ENCODE results near the gene IL3.

Gene IL3

DNA sequence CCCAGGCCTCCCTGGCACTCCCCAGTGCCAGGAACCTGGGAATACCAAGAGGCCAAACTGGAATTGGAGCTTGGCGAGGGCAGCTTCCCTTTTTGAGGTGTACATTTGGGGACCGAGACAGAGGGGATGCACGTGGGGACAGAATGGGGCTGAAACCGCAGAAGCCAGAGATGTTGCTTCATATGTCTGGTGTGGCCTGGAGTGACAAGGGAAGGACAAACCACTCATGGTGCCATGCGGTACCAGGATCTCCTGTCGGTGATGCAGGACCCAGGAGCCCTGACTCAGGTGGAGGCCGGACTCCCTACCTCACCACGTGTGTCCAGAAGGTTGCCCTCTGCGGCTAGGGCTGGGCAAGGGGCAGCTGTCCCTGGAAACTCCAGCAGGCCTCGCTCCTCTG, 9.1 kb downstream of the IL3 start:
- TF ChIP-seq, protein P1, sequence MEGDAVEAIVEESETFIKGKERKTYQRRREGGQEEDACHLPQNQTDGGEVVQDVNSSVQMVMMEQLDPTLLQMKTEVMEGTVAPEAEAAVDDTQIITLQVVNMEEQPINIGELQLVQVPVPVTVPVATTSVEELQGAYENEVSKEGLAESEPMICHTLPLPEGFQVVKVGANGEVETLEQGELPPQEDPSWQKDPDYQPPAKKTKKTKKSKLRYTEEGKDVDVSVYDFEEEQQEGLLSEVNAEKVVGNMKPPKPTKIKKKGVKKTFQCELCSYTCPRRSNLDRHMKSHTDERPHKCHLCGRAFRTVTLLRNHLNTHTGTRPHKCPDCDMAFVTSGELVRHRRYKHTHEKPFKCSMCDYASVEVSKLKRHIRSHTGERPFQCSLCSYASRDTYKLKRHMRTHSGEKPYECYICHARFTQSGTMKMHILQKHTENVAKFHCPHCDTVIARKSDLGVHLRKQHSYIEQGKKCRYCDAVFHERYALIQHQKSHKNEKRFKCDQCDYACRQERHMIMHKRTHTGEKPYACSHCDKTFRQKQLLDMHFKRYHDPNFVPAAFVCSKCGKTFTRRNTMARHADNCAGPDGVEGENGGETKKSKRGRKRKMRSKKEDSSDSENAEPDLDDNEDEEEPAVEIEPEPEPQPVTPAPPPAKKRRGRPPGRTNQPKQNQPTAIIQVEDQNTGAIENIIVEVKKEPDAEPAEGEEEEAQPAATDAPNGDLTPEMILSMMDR (IDR thresholded peaks at IDR 0.05; ENCODE audit: low read depth, low read length, missing control alignments) = no peak
- H3K4me3 ChIP-seq (ENCODE audit: low read depth, low read length) = no peak overlapping the region
- DNase-seq (ENCODE audit: low read depth) = no peak

DNA sequence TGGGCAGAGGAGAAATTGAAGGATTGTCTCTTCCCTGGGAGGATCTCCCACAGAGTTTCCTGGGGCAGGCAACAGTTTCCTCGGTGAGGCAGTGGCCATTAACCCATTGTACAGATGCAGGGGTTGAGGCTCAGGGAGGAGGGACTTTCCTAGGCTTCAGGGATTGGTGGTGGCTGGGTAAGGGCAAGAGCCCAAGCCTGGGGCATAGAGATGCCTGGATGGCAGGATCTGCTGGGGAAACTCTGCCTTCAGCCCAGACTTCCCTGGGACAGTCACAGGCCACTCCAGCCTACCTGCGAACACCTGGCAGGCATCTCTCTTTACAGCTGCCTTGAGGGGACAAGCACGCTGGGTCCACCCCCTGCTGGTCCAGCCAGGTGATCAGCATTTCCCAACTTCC, 9.5 kb downstream of the IL3 start:
- TF ChIP-seq, protein P1 (IDR thresholded peaks at IDR 0.05; ENCODE audit: low read depth, low read length, missing control alignments) = no peak
- no peak for DNase-seq (ENCODE audit: low read depth)
- no peak overlapping the region for H3K4me3 ChIP-seq (ENCODE audit: low read depth, low read length)

DNA sequence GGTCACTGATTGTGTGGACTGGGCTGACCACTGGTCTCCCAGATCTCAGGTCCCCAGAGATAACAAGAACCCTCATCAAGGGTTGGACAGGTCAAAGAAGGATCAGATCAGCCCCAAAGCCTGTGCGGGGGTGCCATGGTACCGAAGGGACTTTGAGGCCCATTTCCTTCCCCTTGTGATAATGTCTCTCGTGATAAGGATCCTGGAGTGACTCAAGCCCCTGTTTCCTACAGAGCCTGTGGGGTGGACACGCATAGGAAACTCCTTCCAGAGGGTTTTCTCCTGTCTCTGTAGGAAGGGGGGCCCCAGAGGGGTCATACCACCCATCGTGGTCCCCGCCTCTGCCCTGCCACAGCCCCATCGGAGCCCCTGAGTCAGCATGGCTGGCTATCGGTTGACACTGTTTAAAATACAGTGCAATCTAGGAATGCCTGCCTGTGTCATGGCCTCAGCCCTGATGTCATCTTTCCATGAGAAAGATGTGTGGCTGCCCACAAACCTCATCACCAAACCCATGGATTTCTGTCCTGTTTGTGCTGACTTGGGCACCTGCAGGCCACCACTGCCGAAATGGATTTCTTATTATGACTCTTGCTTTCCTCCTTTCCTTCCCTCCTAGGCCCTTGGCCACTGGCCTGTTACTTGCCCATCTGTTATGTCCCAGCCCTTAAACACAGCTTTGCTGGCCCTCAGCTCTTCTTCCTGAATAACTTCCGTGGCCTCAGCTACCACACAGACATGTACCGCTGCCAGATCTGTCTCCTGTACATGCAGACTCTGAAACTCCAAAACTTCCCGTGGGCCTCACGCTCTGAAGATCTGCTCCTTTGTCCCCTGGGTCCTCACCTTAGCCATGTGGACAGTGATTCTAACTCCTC, 10.2 kb downstream of the IL3 start:
- no peak overlapping the region for H3K4me3 ChIP-seq (ENCODE audit: low read depth, low read length)
- no peak for DNase-seq (ENCODE audit: low read depth)
- TF ChIP-seq, protein P1 (IDR thresholded peaks at IDR 0.05; ENCODE audit: low read depth, low read length, missing control alignments) = no peak

DNA sequence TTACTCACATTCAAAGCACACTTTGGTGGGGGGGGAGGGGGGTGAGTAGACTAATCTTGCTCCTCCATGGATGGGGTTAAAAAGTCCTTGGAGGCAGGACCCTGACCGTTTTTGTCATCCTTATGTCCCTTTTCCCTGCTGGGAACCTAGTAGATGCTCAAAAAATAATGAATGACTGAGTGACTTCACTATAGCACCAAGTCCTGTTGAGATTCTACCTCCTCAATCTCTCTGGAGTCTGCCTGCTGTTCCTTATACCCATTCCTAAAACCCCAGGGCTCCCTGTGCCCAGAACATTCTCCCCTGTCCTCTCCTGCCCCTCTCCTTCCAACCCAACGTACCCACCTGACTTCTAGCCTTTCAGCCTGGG, 10.9 kb downstream of the IL3 start:
- DNase-seq (ENCODE audit: low read depth) = no peak
- TF ChIP-seq, protein P1 (IDR thresholded peaks at IDR 0.05; ENCODE audit: low read depth, low read length, missing control alignments) = no peak
- H3K4me3 ChIP-seq (ENCODE audit: low read depth, low read length) = no peak overlapping the region

DNA sequence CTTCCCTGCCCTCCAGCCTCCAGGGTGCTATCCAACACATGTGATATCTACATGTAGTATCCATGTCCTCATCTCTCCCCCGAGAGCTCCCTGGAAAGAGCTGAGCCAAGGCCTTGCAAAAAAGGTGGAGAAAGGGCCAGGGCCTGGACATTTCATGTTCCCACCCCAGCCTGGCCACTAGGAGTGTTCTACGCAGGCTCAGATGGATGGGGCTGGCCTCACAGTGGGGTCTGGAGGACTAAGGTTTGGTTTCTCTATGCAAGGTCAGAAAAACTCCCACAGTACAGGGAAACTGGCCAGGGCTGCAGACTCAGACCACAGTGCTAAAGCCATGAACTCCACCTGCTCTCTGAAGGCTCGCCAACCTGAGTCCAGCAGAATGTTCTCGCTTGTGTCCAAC, 11.6 kb downstream of the IL3 start:
- DNase-seq (ENCODE audit: low read depth) = no peak
- no peak overlapping the region for H3K4me3 ChIP-seq (ENCODE audit: low read depth, low read length)
- TF ChIP-seq, protein P1 (IDR thresholded peaks at IDR 0.05; ENCODE audit: low read depth, low read length, missing control alignments) = no peak

DNA sequence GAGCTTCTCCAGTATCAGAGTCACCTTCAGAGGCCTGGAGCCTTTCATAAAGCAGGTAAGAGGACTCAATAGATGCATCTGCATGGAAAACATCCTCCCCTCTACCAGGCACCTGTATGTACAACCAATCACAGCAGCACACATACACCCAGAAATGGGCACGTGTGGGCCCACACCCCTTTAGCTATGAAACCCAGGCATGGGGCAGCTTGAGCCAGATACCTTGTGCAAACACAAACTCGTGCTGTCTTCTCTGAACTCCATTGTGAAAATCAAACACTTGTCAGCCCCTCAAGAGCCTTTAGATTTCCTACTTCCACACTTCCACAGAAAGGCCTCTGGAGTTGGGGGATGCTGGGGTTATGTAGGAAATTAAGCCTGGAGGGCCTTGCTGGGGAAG, 12.1 kb downstream of the IL3 start:
- H3K4me3 ChIP-seq (ENCODE audit: low read depth, low read length) = no peak overlapping the region

More for the DNA sequence above, 12.1 kb downstream of the IL3 start:
- TF ChIP-seq, protein P1 (IDR thresholded peaks at IDR 0.05; ENCODE audit: low read depth, low read length, missing control alignments) = no peak
- no peak for DNase-seq (ENCODE audit: low read depth)

Measured in GM12864 (cell line).